ENCODE measurements around the gene TRIP13.
"Not testable (repeated sequence)": the region's sequence is repeated elsewhere in the genome, so short reads cannot be mapped to it uniquely, and the experiment has no call there.

The TRIP13 gene

DNA sequence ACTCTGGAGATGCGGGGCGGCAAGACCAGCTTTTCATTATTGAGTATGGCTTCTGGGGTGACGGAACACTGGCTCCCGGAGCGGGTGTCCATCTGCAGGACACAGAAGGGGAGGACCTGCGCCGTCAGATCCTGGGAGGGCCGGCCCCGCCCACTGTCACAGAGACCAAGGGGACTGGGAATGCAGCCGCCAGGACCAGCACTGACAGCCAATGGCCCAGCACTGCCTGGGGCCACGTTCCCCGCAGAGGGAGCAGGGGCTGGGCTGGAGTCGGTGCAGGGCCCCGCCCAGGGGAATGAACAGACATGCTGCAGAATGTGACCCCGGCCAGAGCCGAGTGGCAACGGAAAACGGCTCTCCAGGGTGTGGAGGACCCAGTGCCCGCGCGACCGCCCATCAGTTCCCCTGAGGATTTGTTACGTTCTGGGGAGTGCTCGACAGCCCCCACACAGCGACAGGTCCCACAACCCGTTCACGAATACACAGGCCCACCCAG is 42.1 kb upstream of the TRIP13 start, which contains the start of gene ZDHHC11:
TSS of gene ZDHHC11 (minus strand) at position 476 of the 496 bp plus-strand sequence. CDS start at position 92, 384 bp downstream.
- FAIRE-seq (no peak), DNase-seq (ENCODE audit: insufficient read length, low spot score) (no peak)
- TF ChIP-seq POU2F2 (IDR thresholded peaks at IDR 0.05; ENCODE audit: low read depth, low read length) (no peak), POLR2AphosphoS5 (IDR thresholded peaks at IDR 0.05; ENCODE audit: low read depth, low read length) (no peak), PAX5 (IDR thresholded peaks at IDR 0.05; ENCODE audit: insufficient read depth, low read length, severe bottlenecking) (no peak), TAF1 (IDR thresholded peaks at IDR 0.05; ENCODE audit: low read depth, low read length) (no peak), POLR2A (IDR thresholded peaks at IDR 0.05; ENCODE audit: low read depth, low read length) (no peak), SPI1 (IDR thresholded peaks at IDR 0.05; ENCODE audit: low read depth, low read length) (no peak)

DNA sequence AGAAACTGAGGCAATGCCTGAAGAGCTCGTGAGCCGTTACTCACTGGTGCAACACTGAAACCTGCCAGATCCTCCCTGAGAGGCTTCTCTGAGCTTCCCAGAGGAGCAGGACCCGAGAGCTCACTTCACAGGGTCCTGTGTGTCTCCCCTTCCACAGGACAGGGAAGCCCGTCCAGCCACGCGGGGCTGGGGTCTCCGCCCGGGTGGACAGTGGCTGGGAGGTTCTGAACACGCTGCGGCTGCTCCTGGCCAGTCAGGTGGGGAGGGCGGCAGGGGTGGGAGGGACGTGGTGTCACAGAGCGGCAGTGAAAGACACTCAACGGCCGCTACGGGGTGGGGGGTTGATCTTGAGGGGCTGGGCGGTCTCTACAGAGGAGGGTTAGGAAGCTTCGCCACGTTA is 41.6 kb upstream of the TRIP13 start:
- no peak for FAIRE-seq
- DNase-seq (ENCODE audit: insufficient read length, low spot score): no peak
- TF ChIP-seq POLR2AphosphoS5 (IDR thresholded peaks at IDR 0.05; ENCODE audit: low read depth, low read length): no peak
- no peak for TF ChIP-seq SPI1 (IDR thresholded peaks at IDR 0.05; ENCODE audit: low read depth, low read length)
- TF ChIP-seq POLR2A (IDR thresholded peaks at IDR 0.05; ENCODE audit: low read depth, low read length): no peak
- no peak for TF ChIP-seq POU2F2 (IDR thresholded peaks at IDR 0.05; ENCODE audit: low read depth, low read length)
- no peak for TF ChIP-seq PAX5 (IDR thresholded peaks at IDR 0.05; ENCODE audit: insufficient read depth, low read length, severe bottlenecking)
- no peak for TF ChIP-seq TAF1 (IDR thresholded peaks at IDR 0.05; ENCODE audit: low read depth, low read length)

DNA sequence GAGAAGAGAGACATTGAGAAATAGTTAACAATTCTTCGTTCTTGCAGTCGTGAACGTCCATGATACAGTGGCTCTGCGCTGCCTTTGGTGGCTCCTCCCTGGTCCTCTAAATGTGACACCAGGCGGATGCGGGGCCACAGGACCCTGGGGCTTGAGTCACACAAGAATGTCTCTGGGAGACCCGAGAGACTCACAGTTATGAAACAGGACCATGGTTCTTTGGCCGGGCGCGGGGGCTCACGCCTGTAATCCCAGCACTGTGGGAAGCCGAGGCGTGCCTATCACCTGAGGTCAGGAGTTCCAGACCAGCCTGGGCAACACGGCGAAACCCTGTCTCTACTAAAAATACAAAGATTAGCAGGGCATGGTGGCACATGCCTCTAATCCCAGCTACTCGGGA is 41.1 kb upstream of the TRIP13 start:
- FAIRE-seq: no peak

DNA sequence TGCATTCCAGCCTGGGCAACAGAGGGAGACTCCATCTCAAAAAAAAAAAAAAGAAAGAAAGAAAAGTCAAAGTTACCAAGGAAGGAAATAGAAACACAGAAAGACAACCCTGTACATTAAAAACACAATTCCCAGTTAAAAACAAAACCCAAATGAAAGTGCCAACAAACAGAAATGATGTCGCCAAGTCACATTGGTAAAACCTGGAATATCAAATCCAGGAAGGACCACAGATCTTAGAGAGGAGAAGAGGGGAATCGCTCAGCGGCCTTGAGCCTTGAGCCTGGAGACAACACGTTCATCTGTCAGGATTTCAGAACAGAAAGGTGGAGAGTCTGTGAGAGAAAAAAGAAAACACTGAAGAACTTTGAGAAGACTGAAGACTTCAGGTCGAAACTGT is 40.7 kb upstream of the TRIP13 start:
- DNase-seq (ENCODE audit: insufficient read length, low spot score): no peak
- no peak for TF ChIP-seq POU2F2 (IDR thresholded peaks at IDR 0.05; ENCODE audit: low read depth, low read length)
- no peak for TF ChIP-seq PAX5 (IDR thresholded peaks at IDR 0.05; ENCODE audit: insufficient read depth, low read length, severe bottlenecking)
- no peak for TF ChIP-seq SPI1 (IDR thresholded peaks at IDR 0.05; ENCODE audit: low read depth, low read length)
- TF ChIP-seq TAF1 (IDR thresholded peaks at IDR 0.05; ENCODE audit: low read depth, low read length): no peak
- TF ChIP-seq POLR2AphosphoS5 (IDR thresholded peaks at IDR 0.05; ENCODE audit: low read depth, low read length): no peak
- TF ChIP-seq POLR2A (IDR thresholded peaks at IDR 0.05; ENCODE audit: low read depth, low read length): no peak
- FAIRE-seq: no peak

More for the DNA sequence above, 41.1 kb upstream of the TRIP13 start:
- DNase-seq (ENCODE audit: insufficient read length, low spot score): no peak
- TF ChIP-seq POLR2A (IDR thresholded peaks at IDR 0.05; ENCODE audit: low read depth, low read length) (no peak), POLR2AphosphoS5 (IDR thresholded peaks at IDR 0.05; ENCODE audit: low read depth, low read length) (no peak), POU2F2 (IDR thresholded peaks at IDR 0.05; ENCODE audit: low read depth, low read length) (no peak), TAF1 (IDR thresholded peaks at IDR 0.05; ENCODE audit: low read depth, low read length) (no peak), PAX5 (IDR thresholded peaks at IDR 0.05; ENCODE audit: insufficient read depth, low read length, severe bottlenecking) (no peak), SPI1 (IDR thresholded peaks at IDR 0.05; ENCODE audit: low read depth, low read length) (no peak)

DNA sequence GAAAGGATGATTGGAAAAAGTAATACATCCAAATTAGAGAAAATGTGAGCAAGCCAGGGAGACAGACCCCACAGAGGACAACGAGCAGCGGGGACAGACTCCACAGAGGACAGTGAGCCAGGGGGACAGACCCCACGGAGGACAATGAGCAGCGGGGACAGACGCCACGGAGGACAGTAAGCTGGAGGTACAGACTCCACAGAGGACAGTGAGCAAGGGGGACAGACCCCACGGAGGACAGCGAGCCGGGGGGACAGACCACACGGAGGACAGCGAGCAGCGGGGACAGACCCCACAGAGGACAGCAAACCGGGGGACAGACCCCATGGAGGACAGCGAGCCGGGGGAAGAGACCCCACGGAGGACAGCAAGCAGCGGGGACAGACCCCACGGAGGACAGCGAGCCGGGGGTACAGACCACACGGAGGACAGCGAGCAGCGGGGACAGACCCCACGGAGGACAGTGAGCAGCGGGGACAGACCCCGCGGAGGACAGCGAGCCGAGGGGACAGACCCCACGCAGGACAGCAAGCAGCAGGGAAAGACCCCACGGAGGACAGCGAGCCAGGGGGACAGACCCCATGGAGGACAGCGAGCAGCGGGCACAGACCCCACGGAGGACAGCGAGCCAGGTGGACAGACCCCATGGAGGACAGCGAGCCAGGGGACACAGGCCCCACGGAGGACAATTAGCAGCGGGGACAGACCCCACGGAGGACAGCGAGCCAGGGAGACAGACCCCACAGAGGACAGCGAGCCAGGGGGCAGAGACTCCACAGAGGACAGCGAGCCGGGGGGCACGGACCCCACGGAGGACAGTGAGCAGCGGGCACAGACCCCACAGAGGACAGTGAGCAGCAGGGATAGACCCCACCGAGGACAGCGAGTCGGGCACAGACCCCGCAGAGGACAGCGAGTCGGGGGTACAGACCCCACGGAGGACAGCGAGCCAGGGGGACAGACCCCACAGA is 40.0 kb upstream of the TRIP13 start:
- FAIRE-seq: no peak
- no peak for DNase-seq (ENCODE audit: insufficient read length, low spot score)
- TF ChIP-seq POLR2AphosphoS5 (IDR thresholded peaks at IDR 0.05; ENCODE audit: low read depth, low read length) (no peak), POU2F2 (IDR thresholded peaks at IDR 0.05; ENCODE audit: low read depth, low read length) (no peak), PAX5 (IDR thresholded peaks at IDR 0.05; ENCODE audit: insufficient read depth, low read length, severe bottlenecking) (no peak)

DNA sequence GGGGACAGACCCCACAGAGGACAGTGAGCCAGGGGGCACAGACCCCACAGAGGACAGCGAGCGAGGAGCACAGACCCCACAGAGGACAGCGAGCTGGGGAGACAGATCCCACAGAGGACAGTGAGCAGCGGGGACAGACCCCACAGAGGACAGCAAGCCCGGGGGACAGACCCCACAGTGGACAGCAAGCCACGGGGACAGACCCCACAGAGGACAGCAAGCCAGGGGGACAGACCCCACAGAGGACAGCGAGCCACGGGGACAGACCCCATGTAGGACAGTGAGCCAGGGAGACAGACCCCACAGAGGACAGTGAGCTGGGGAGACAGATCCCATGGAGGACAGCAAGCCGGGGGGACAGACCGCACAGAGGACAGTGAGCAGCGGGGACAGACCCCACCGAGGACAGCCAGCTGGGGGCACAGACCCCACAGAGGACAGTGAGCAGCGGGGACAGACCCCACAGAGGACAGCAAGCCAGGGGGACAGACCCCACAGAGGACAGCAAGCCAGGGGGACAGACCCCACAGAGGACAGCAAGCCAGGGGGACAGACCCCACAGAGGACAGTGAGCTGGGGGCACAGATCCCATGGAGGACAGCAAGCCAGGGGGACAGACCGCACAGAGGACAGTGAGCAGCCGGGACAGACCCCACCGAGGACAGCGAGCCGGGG is 39.1 kb upstream of the TRIP13 start:
- not testable (repeated sequence) for FAIRE-seq; DNase-seq (ENCODE audit: insufficient read length, low spot score)

DNA sequence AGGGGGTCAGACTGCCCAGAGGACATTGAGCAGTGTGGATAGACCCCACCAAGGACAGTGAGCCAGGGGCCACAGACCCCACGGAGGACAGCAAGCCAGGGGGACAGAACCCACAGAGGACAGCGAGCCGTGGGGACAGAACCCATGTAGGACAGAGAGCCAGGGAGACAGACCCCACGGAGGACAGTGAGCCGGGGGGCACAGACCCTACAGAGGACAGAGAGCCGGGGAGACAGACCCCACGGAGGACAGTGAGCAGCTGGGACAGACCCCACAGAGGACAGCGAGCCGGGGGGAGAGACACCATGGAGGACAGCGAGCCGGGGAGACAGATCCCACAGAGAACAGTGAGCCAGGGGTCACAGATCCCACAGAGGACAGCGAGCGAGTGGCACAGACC is 38.5 kb upstream of the TRIP13 start:
- FAIRE-seq (no peak), DNase-seq (ENCODE audit: insufficient read length, low spot score) (no peak)
- TF ChIP-seq TAF1 (IDR thresholded peaks at IDR 0.05; ENCODE audit: low read depth, low read length) (no peak), PAX5 (IDR thresholded peaks at IDR 0.05; ENCODE audit: insufficient read depth, low read length, severe bottlenecking) (no peak), POLR2A (IDR thresholded peaks at IDR 0.05; ENCODE audit: low read depth, low read length) (no peak), SPI1 (IDR thresholded peaks at IDR 0.05; ENCODE audit: low read depth, low read length) (no peak), POU2F2 (IDR thresholded peaks at IDR 0.05; ENCODE audit: low read depth, low read length) (no peak), POLR2AphosphoS5 (IDR thresholded peaks at IDR 0.05; ENCODE audit: low read depth, low read length) (no peak)

DNA sequence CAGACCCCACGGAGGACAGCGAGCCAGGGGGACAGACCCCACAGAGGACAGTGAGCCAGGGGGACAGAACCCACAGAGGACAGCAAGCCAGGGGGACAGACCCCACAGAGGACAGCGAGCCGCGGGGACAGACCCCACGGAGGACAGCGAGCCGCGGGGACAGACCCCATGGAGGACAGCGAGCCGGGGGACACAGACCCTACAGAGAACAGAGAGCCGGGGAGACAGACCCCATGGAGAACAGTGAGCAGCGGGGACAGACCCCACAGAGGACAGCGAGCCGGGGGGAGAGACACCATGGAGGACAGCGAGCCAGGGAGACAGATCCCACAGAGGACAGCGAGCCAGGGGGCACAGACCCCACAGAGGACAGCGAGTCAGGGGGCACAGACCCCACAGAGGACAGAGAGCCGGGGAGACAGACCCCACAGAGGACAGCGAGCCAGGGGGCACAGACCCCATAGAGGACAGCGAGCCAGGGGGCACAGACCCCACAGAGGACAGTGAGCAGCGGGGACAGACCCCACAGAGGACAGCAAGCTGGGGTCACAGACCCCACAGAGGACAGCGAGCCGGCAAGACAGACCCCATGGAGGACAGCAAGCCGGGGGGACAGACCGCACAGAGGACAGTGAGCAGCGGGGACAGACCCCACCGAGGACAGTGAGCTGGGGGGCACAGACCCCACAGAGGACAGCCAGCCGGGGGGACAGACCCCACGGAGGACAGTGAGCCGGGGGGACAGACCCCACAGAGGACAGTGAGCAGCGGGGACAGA is 37.5 kb upstream of the TRIP13 start:
- FAIRE-seq (no peak), DNase-seq (ENCODE audit: insufficient read length, low spot score) (no peak)
- TF ChIP-seq SPI1 (IDR thresholded peaks at IDR 0.05; ENCODE audit: low read depth, low read length) (no peak), POLR2AphosphoS5 (IDR thresholded peaks at IDR 0.05; ENCODE audit: low read depth, low read length) (no peak), PAX5 (IDR thresholded peaks at IDR 0.05; ENCODE audit: insufficient read depth, low read length, severe bottlenecking) (no peak), POLR2A (IDR thresholded peaks at IDR 0.05; ENCODE audit: low read depth, low read length) (no peak), TAF1 (IDR thresholded peaks at IDR 0.05; ENCODE audit: low read depth, low read length) (no peak)
